GM12878 (cell line): ENCODE measurements around the gene PHRF1. TPM values are rescaled to one million over a fixed set of nuclear protein-coding genes. Genes with fewer than 3 reads are reported as not detected.

Experiments used
- ATAC-seq: fragments of 200-7000 bp; cut with Tn5 transposase; 3 replicates; pipeline ENCODE4 v1.9.1; 2020; ENCODE audit warnings: mild to moderate bottlenecking, moderate library complexity
- BruUV-seq: library from RNA; stranded (reverse); fragments of 400-500 nt; replicated peaks from 2 replicates; lab custom pipeline; 2021; lab: Mats Ljungman, UMichigan
- CTCF ChIA-PET: fragments of 300-600 bp; sonication (Branson Sonifier 250); formaldehyde crosslinking; extraction: SDS; loops from one replicate; lab custom pipeline; 2021; ENCODE audit warnings: inconsistent platforms; lab: Yijun Ruan, JAX
- POLR2A ChIA-PET: fragments of 350-600 bp; formaldehyde crosslinking; extraction: SDS; loops from one replicate; lab custom pipeline; 2021; ENCODE audit warnings: inconsistent platforms; lab: Charles Lee
- RAD21 ChIA-PET: fragments of 300-600 bp; sonication (Branson Sonifier 250); formaldehyde crosslinking; loops from one replicate; lab custom pipeline; 2023; ENCODE audit warnings: antibody characterized with exemption; ENCODE audit not compliant: unreplicated experiment; lab: Charles Lee
- SMC1A ChIA-PET: fragments of 300-600 bp; sonication (Branson Sonifier 250); formaldehyde crosslinking; loops from one replicate; lab custom pipeline; 2023; ENCODE audit not compliant: unreplicated experiment, uncharacterized antibody; lab: Charles Lee
- DNase-seq: peaks from one replicate; pipeline ENCODE4 v3.0.0-alpha.2; 2011; ENCODE audit warnings: low read depth, low spot score
- FAIRE-seq: peaks from 3 replicates; lab custom pipeline; 2011; peaks lifted over from hg19 to GRCh38; lab: Jason Lieb, UNC
- H2AFZ ChIP-seq: 2 replicates; pipeline ENCODE4 v1.6.0; 2011; ENCODE audit warnings: low read depth, low read length, control low read depth; ENCODE audit not compliant: control insufficient read depth
- H3K27ac ChIP-seq: 2 replicates; pipeline ENCODE4 v1.5.1; 2011; ENCODE audit warnings: control low read depth; ENCODE audit not compliant: control insufficient read depth, insufficient read depth
- H3K27me3 ChIP-seq, 2 experiments: replicated peaks in 1 of 2; 2 replicates each; pipeline versions ENCODE4 v1.6.0 to v1.6.1; 2011; ENCODE audit warnings: low read length in 1 of 2; ENCODE audit not compliant: control insufficient read depth in 2 of 2, insufficient read depth in 2 of 2
- H3K36me3 ChIP-seq, 2 experiments: 2 replicates each; pipeline ENCODE4 v1.5.1; 2011; ENCODE audit warnings: low read length in 1 of 2; ENCODE audit not compliant: control insufficient read depth in 2 of 2, insufficient read depth in 2 of 2
- H3K4me1 ChIP-seq: 2 replicates; pipeline ENCODE4 v1.6.1; 2011; ENCODE audit warnings: mild to moderate bottlenecking, low read length, moderate library complexity, mixed read lengths; ENCODE audit not compliant: control insufficient read depth, insufficient read depth
- H3K4me2 ChIP-seq: 2 replicates; pipeline ENCODE4 v1.6.0; 2011; ENCODE audit warnings: control low read depth; ENCODE audit not compliant: control insufficient read depth, insufficient read depth
- H3K4me3 ChIP-seq: fragments of 200-600 bp; sonication (generic); 2 replicates; pipeline ENCODE4 v1.5.1; 2016
- H3K79me2 ChIP-seq: 2 replicates; pipeline ENCODE4 v1.6.0; 2011; ENCODE audit warnings: low read length; ENCODE audit not compliant: control insufficient read depth, insufficient read depth
- H3K9ac ChIP-seq: 2 replicates; pipeline ENCODE4 v1.8.0; 2011; ENCODE audit warnings: low read length, control low read depth, mixed read lengths; ENCODE audit not compliant: control insufficient read depth, insufficient read depth
- H3K9me3 ChIP-seq: replicated peaks from 3 replicates; pipeline ENCODE4 v1.5.1; 2011; ENCODE audit warnings: mild to moderate bottlenecking, low read length; ENCODE audit not compliant: control insufficient read depth, insufficient read depth
- H4K20me1 ChIP-seq: 2 replicates; pipeline ENCODE4 v1.6.0; 2011; ENCODE audit not compliant: control insufficient read depth, insufficient read depth
- CEBPZ ChIP-seq: fragments of 150-350 bp; IDR thresholded peaks from 2 replicates; pipeline ENCODE4 v1.6.1; 2016; ENCODE audit warnings: low read depth, low read length
- CHD1 ChIP-seq: IDR thresholded peaks from 2 replicates; pipeline ENCODE4 v1.6.1; 2012; ENCODE audit warnings: low read depth, low read length, improper control_type of control experiment
- DPF2 ChIP-seq: fragments of 450-650 bp; IDR thresholded peaks from 2 replicates; pipeline ENCODE4 v1.6.1; 2017; ENCODE audit warnings: mild to moderate bottlenecking
- GABPA ChIP-seq: IDR thresholded peaks from 2 replicates; pipeline ENCODE4 v1.6.1; 2014; ENCODE audit warnings: antibody characterized with exemption, low read depth, mild to moderate bottlenecking, inconsistent platforms
- HDAC6 ChIP-seq: fragments of 200-600 bp; sonication (generic); IDR thresholded peaks from one replicate; pipeline ENCODE4 v1.8.0; 2017; ENCODE audit warnings: antibody characterized with exemption; ENCODE audit not compliant: unreplicated experiment
- IKZF1 ChIP-seq: fragments of 450-650 bp; conservative IDR thresholded peaks from 2 replicates; pipeline ENCODE4 v1.6.1; 2017; ENCODE audit warnings: antibody characterized with exemption, mild to moderate bottlenecking
- KLF5 ChIP-seq: fragments of 450-650 bp; IDR thresholded peaks from 2 replicates; pipeline ENCODE4 v1.6.1; 2014; ENCODE audit warnings: mild to moderate bottlenecking; ENCODE audit not compliant: partially characterized antibody
- NBN ChIP-seq: fragments of 450-650 bp; IDR thresholded peaks from 2 replicates; pipeline ENCODE4 v1.6.1; 2016
- POLR2A ChIP-seq: IDR thresholded peaks from 2 replicates; pipeline ENCODE4 v1.6.1; 2011; ENCODE audit warnings: low read depth, mild to moderate bottlenecking, low read length
- REST ChIP-seq: IDR thresholded peaks from 2 replicates; pipeline ENCODE4 v1.6.1; 2012; ENCODE audit warnings: mild to moderate bottlenecking, low read depth, low read length
- SUZ12 ChIP-seq: fragments of 200-600 bp; sonication (generic); IDR thresholded peaks from one replicate; pipeline ENCODE4 v1.6.1; 2018; ENCODE audit warnings: antibody characterized with exemption, mild to moderate bottlenecking; ENCODE audit not compliant: unreplicated experiment
- WGBS: methylation state at CpG from one replicate; pipeline ENCODE4 v1.1.6; 2016; ENCODE audit warnings: low lambda C conversion rate; ENCODE audit not compliant: insufficient replicate concordance, insufficient coverage; ENCODE audit errors: missing lambda C conversion rate; 5-methylcytosine and 5-hydroxymethylcytosine counted together
- in situ Hi-C: fragments of 300-500 bp; cut with MboI; formaldehyde crosslinking; loops from 9 replicates; pipeline ENCODE4 v1.14.3; 2018; ENCODE audit warnings: mixed read lengths
- intact Hi-C: fragments of 100-400 bp; cut with micrococcal nuclease; formaldehyde crosslinking; loops from one replicate; pipeline ENCODE4 v1.14.2; 2022; ENCODE audit not compliant: unreplicated experiment
- polyA plus RNA-seq, 11 experiments: library from polyadenylated mRNA; depleted of rRNA in 4 of 11; unstranded in 6 of 11; stranded (reverse) in 5 of 11; fragments of >200 nt; fragmentation: Nextera tagmentation in 4 of 11; fragmentation: Illumina TruSeq in 1 of 11; extraction: Ambion mirVana in 4 of 11; extraction: Trizol in 1 of 11; gene quantifications; 1 replicate in 1 of 11; 2 replicates in 10 of 11; pipeline versions ENCODE4 v1.2.1 to v1.2.3, GENCODE V29; 2011 to 2016; ENCODE audit warnings: inconsistent platforms in 2 of 11, missing spikeins in 2 of 11, low read depth in 1 of 11
- total RNA-seq, 4 experiments: library from RNA; depleted of rRNA in 3 of 4; stranded (reverse); fragments of >200 nt in 3 of 4; fragmentation: Illumina TruSeq in 1 of 4; extraction: Trizol in 1 of 4; gene quantifications; 2 replicates each; pipeline versions ENCODE4 v1.2.1 to v1.2.3, GENCODE V29; 2013 to 2021

Gene PHRF1
- total and polyA plus RNA-seq, 10 of the 15 experiments (the other 5 are each of a cell fraction or from before 2014, with no cell fraction given), result 0.13 to 43.5 (median 15.1) TPM

GRCh38 chr11:555227-555779 lies 21.0 kb upstream of the PHRF1 start (continued):
- TF ChIP-seq CEBPZ (no peak), NBN (no peak), KLF5 (no peak)
- TF ChIP-seq, all 136 proteins: peak for 2

GRCh38 chr11:555780-556661 lies 20.2 kb upstream of the PHRF1 start:
- in situ Hi-C loops, result loop anchor here (5.0 kb wide), 1 partner anchor 156 kb away; no protein-coding TSS in a partner anchor
- DNase-seq, result no peak
- CTCF ChIA-PET, result interaction anchor here (0.7 to 1.8 kb wide), 5 partner anchors 10 to 173 kb away, joined by 3 to 54 read pairs (median 3); no protein-coding TSS in a partner anchor
- TF ChIP-seq REST (no peak), SUZ12 (peak; percentile 80), POLR2A (no peak), IKZF1 (peak; percentile 24; the same call in 1 of the 2 replicates), CHD1 (no peak), GABPA (no peak), HDAC6 (peak; percentile 48), DPF2 (no peak)

More at GRCh38 chr11:555780-556661, 20.2 kb upstream of the PHRF1 start:
- 9% methylated on average over 78 of the region's 104 CpGs for WGBS
- RAD21 ChIA-PET, result interaction anchor here (1.2 to 2.6 kb wide), 6 partner anchors 8 to 172 kb away, joined by 3 to 22 read pairs (median 6); partner anchors contain the start of gene PHRF1
- H3K79me2 ChIP-seq, result no peaks in the 10 kb centered on the region; the same call in 1 of the 2 replicates
- no peak overlapping the region for H3K9ac ChIP-seq
- BruUV-seq, result no TSS peak
- SMC1A ChIA-PET, result interaction anchor here (1.2 to 1.6 kb wide), 2 partner anchors 170 to 171 kb away, joined by 3 to 6 read pairs; no protein-coding TSS in a partner anchor
- H3K4me1 ChIP-seq, result peaks cover 5% of the 10 kb centered on the region
- no peak overlapping the region for H3K4me2 ChIP-seq
- H3K4me3 ChIP-seq, result no peak overlapping the region
- no peak overlapping the region for H3K27ac ChIP-seq
- H3K9me3 ChIP-seq, result no peaks in the 10 kb centered on the region
- POLR2A ChIA-PET, result interaction anchor here (1.0 kb wide), 2 partner anchors 10 to 20 kb away, joined by 3 to 4 read pairs; partner anchors contain the start of gene PHRF1
- no peak overlapping the region for H2AFZ ChIP-seq
- H3K27me3 ChIP-seq, result peaks cover 0 to 5% of the 10 kb centered on the region in 2 experiments; a peak in 2 of 4 replicates
- no peaks in the 10 kb centered on the region for H3K36me3 ChIP-seq
- H4K20me1 ChIP-seq, result no peaks in the 10 kb centered on the region
- ATAC-seq, result no peak
- no peak for FAIRE-seq
- intact Hi-C loops, result loop anchor here (2.0 kb wide), 1 partner anchor 167 kb away; no protein-coding TSS in a partner anchor
